HepG2 (cell line): ENCODE data around the gene PDCD10. TPM values are rescaled to one million over a fixed set of nuclear protein-coding genes. Genes with fewer than 3 reads are reported as not detected.

Source experiments
- ATAC-seq: fragments of 200-7000 bp; cut with Tn5 transposase; 3 replicates; pipeline ENCODE4 v1.9.1; 2020; ENCODE audit warnings: mild to moderate bottlenecking, moderate library complexity
- BruUV-seq: library from RNA; stranded (reverse); fragments of 400-500 nt; replicated peaks from 2 replicates; lab custom pipeline; 2021; lab: Mats Ljungman, UMichigan
- CTCF ChIA-PET: fragments of 300-600 bp; formaldehyde crosslinking; extraction: SDS; loops from one replicate; lab custom pipeline; 2021; ENCODE audit warnings: low total read pairs, inconsistent platforms, low intra/inter-chr PET ratio; lab: Yijun Ruan, JAX
- POLR2A ChIA-PET: fragments of 350-600 bp; sonication (Branson Sonifier 250); formaldehyde crosslinking; loops from one replicate; lab custom pipeline; 2020; ENCODE audit warnings: antibody characterized with exemption, inconsistent platforms; lab: Yijun Ruan, JAX
- DNase-seq: peaks from one replicate; pipeline ENCODE4 v3.0.0-alpha.2; 2015; ENCODE audit warnings: low spot score
- FAIRE-seq: peaks from 3 replicates; lab custom pipeline; 2011; peaks lifted over from hg19 to GRCh38; lab: Jason Lieb, UNC
- H2AFZ ChIP-seq: one replicate; pipeline ENCODE4 v1.6.1; 2011; ENCODE audit warnings: low read length, inconsistent platforms
- H3K27ac ChIP-seq: fragments of 300-600 bp; 3 replicates; pipeline ENCODE4 v1.8.0; 2011; ENCODE audit warnings: mixed run types, mild to moderate bottlenecking, mixed read lengths, low read length, inconsistent platforms; ENCODE audit not compliant: insufficient read depth; ENCODE audit errors: extremely low read length
- H3K27me3 ChIP-seq, 2 experiments: fragments of 200-600 bp in 1 of 2; 2 replicates in 1 of 2; 3 replicates in 1 of 2; pipeline versions ENCODE4 v1.6.0 to v1.8.0; 2011; ENCODE audit warnings: low read length in 2 of 2, mild to moderate bottlenecking in 2 of 2, moderate library complexity in 2 of 2, inconsistent platforms in 1 of 2; ENCODE audit not compliant: insufficient read depth in 2 of 2, control insufficient read depth in 1 of 2
- H3K36me3 ChIP-seq, 2 experiments: fragments of 200-600 bp in 1 of 2; replicated peaks in 1 of 2; 2 replicates in 1 of 2; 3 replicates in 1 of 2; pipeline versions ENCODE4 v1.5.1 to v1.8.0; 2011; ENCODE audit warnings: low read length in 2 of 2, inconsistent platforms in 1 of 2; ENCODE audit not compliant: insufficient read depth in 2 of 2, control insufficient read depth in 1 of 2
- H3K4me1 ChIP-seq: 2 replicates; pipeline ENCODE4 v1.5.1; 2012; ENCODE audit warnings: low read length, inconsistent platforms; ENCODE audit not compliant: insufficient read depth
- H3K4me2 ChIP-seq: 2 replicates; pipeline ENCODE4 v1.6.0; 2011; ENCODE audit warnings: low read depth, low read length, inconsistent platforms
- H3K4me3 ChIP-seq, 3 experiments: fragments of 200-600 bp in 1 of 3; sonication (generic), shearing (Covaris generic) in 1 of 3; replicated peaks in 1 of 3; 2 replicates each; pipeline ENCODE4 v1.5.1; 2011 to 2016; ENCODE audit warnings: low read length in 3 of 3, inconsistent platforms in 2 of 3, low read depth in 2 of 3, mild to moderate bottlenecking in 2 of 3, control low read depth in 1 of 3, mixed read lengths in 1 of 3; ENCODE audit not compliant: insufficient read depth in 1 of 3
- H3K79me2 ChIP-seq: one replicate; pipeline ENCODE4 v1.6.1; 2011; ENCODE audit warnings: low read length, inconsistent platforms; ENCODE audit not compliant: insufficient read depth
- H3K9ac ChIP-seq: 2 replicates; pipeline ENCODE4 v1.6.0; 2011; ENCODE audit warnings: mild to moderate bottlenecking, low read depth, low read length, inconsistent platforms; ENCODE audit not compliant: insufficient read depth
- H3K9me3 ChIP-seq: 2 replicates; pipeline ENCODE4 v1.5.1; 2012; ENCODE audit warnings: mild to moderate bottlenecking, low read length
- H4K20me1 ChIP-seq: 2 replicates; pipeline ENCODE4 v1.6.0; 2011; ENCODE audit warnings: inconsistent platforms, mild to moderate bottlenecking, low read length, moderate library complexity; ENCODE audit not compliant: insufficient read depth
- ARNT ChIP-seq: fragments of 450-650 bp; IDR thresholded peaks from 2 replicates; pipeline ENCODE4 v1.6.1; 2017
- FOXM1 ChIP-seq: sonication (generic); formaldehyde crosslinking; IDR thresholded peaks from 2 replicates; pipeline ENCODE4 v1.5.0; 2020; ENCODE audit warnings: missing genetic modification reagents
- GLI4 ChIP-seq: sonication (generic); formaldehyde crosslinking; IDR thresholded peaks from 2 replicates; pipeline ENCODE4 v1.5.1; 2020; ENCODE audit warnings: missing genetic modification reagents, mild to moderate bottlenecking, moderate library complexity, borderline replicate concordance
- MZF1 ChIP-seq: sonication (generic); formaldehyde crosslinking; IDR thresholded peaks from 2 replicates; pipeline ENCODE4 v1.8.1; 2023; ENCODE audit warnings: mild to moderate bottlenecking, missing genetic modification reagents, borderline replicate concordance
- NFIB ChIP-seq: sonication (generic); formaldehyde crosslinking; IDR thresholded peaks from 2 replicates; pipeline ENCODE4 v1.9.0; 2021; ENCODE audit warnings: missing genetic modification reagents, mild to moderate bottlenecking, borderline replicate concordance
- POLR2AphosphoS5 ChIP-seq: IDR thresholded peaks from 2 replicates; pipeline ENCODE4 v1.6.1; 2012; ENCODE audit warnings: low read depth, low read length
- RBAK ChIP-seq: sonication (generic); formaldehyde crosslinking; IDR thresholded peaks from 2 replicates; pipeline ENCODE4 v1.5.1; 2020; ENCODE audit warnings: mild to moderate bottlenecking, missing genetic modification reagents
- XBP1 ChIP-seq: sonication (generic); formaldehyde crosslinking; IDR thresholded peaks from 2 replicates; pipeline ENCODE4 v1.5.0; 2020; ENCODE audit warnings: missing genetic modification reagents
- ZMYM2 ChIP-seq: sonication (generic); formaldehyde crosslinking; IDR thresholded peaks from 2 replicates; pipeline ENCODE4 v1.8.0; 2022; ENCODE audit warnings: mild to moderate bottlenecking, missing genetic modification reagents
- ZMYM4 ChIP-seq: sonication (generic); formaldehyde crosslinking; IDR thresholded peaks from 2 replicates; pipeline ENCODE4 v1.8.1; 2023; ENCODE audit warnings: mild to moderate bottlenecking, missing genetic modification reagents
- ZNF343 ChIP-seq: sonication (generic); formaldehyde crosslinking; IDR thresholded peaks from 2 replicates; pipeline ENCODE4 v1.4.0; 2020; ENCODE audit warnings: mild to moderate bottlenecking, missing genetic modification reagents
- ZNF598 ChIP-seq: sonication (generic); formaldehyde crosslinking; IDR thresholded peaks from 2 replicates; pipeline ENCODE4 v1.5.1; 2020; ENCODE audit warnings: mild to moderate bottlenecking, missing genetic modification reagents, borderline replicate concordance
- ZNF614 ChIP-seq: IDR thresholded peaks from 2 replicates; pipeline ENCODE4 v1.6.1; 2018; ENCODE audit warnings: missing biosample characterization, missing genetic modification reagents, inconsistent platforms, borderline replicate concordance
- ZSCAN29 ChIP-seq: sonication (generic); formaldehyde crosslinking; conservative IDR thresholded peaks from 2 replicates; pipeline ENCODE4 v1.4.0; 2020; ENCODE audit warnings: mild to moderate bottlenecking, missing genetic modification reagents
- WGBS: methylation state at CpG from one replicate; pipeline ENCODE4 v1.1.6; 2017; ENCODE audit warnings: low lambda C conversion rate; 5-methylcytosine and 5-hydroxymethylcytosine counted together
- in situ Hi-C: cut with HindIII; loops from 2 replicates; pipeline ENCODE4 v1.10.0; 2017; ENCODE audit warnings: low pct_unique_long_range_greater_than_20kb; ENCODE audit not compliant: extremely low pct_ligation_motif_present
- intact Hi-C: fragments of 100-400 bp; cut with micrococcal nuclease; formaldehyde crosslinking; loops from one replicate; pipeline ENCODE4 v1.10.0; 2022; ENCODE audit not compliant: unreplicated experiment
- polyA plus RNA-seq, 8 experiments: library from polyadenylated mRNA; depleted of rRNA in 3 of 8; stranded (reverse) in 7 of 8; unstranded in 1 of 8; fragments of >200 nt; fragmentation: Illumina TruSeq in 4 of 8; extraction: Trizol in 4 of 8; gene quantifications; 2 replicates each; pipeline versions ENCODE4 v1.2.1 to v1.2.3, GENCODE V29; 2011 to 2016; ENCODE audit warnings: low read depth in 4 of 8, missing spikeins in 1 of 8, mixed read lengths in 1 of 8; ENCODE audit not compliant: insufficient read depth in 1 of 8
- total RNA-seq, 5 experiments: library from RNA; depleted of rRNA; stranded (reverse); fragments of >200 nt; fragmentation: Illumina TruSeq; extraction: Trizol; gene quantifications; 2 replicates each; pipeline ENCODE4 v1.2.3, GENCODE V29; 2016; ENCODE audit warnings: low read depth in 1 of 5
- TF ChIP-seq, protein P1 (sequence below): sonication (generic); formaldehyde crosslinking; conservative IDR thresholded peaks from 2 replicates; pipeline ENCODE4 v1.4.0; 2020; ENCODE audit warnings: missing genetic modification reagents
- TF ChIP-seq, protein P2 (sequence below): IDR thresholded peaks from 2 replicates; pipeline ENCODE4 v1.6.1; 2016
- TF ChIP-seq, protein P3 (sequence below): sonication (generic); formaldehyde crosslinking; IDR thresholded peaks from 2 replicates; pipeline ENCODE4 v1.5.0; 2020; ENCODE audit warnings: mild to moderate bottlenecking, missing genetic modification reagents, borderline replicate concordance

Gene PDCD10
- total and polyA plus RNA-seq, 2 of the 13 experiments (the other 11 are each of a cell fraction or from before 2014, with no cell fraction given): 48.5 to 53.9 TPM

DNA sequence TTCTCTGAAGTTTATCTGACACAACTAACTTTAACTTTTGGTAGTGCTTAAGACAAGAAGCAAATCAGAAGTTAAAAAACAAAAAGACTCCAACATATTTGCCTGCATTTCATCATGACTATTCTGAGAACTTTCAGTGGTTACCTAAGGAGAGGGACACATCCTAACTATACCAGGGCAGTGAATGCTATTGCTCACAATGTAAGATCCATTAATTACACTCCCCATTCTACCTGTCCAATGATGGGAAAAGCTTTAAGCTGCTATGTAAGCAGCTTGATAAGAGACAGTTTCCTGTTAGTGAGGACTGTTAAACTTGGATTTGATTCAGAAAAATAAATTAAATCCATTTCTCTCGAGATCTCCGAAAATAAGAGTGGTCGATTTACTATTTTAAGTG lies 38.3 kb upstream of the PDCD10 start (continued):
- TF ChIP-seq, protein P1, sequence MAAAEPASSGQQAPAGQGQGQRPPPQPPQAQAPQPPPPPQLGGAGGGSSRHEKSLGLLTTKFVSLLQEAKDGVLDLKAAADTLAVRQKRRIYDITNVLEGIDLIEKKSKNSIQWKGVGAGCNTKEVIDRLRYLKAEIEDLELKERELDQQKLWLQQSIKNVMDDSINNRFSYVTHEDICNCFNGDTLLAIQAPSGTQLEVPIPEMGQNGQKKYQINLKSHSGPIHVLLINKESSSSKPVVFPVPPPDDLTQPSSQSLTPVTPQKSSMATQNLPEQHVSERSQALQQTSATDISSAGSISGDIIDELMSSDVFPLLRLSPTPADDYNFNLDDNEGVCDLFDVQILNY (CRISPR knock-in tag): no peak
- TF ChIP-seq ZSCAN29 (CRISPR knock-in tag): no peak
- TF ChIP-seq, all 625 proteins: peak for 0

DNA sequence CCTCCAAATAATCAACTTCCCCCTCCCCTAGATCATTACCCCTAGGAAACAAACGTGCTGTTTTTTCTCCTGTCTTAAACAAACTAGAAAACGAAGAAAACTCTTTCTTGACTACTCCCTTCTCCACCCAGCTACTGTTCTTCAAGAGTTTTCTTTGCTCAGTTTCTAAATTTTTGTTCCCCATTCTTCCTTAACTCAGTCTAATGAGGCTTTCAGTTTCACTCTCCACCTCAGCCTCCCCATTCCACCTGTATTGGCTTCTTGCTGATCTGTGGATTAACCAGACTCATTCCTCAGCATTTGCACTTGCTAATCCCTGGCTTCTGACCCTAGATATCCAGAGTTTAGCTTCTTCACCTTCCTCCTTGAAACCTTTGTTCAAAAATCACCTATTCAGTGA lies 27.6 kb upstream of the PDCD10 start:
- in situ Hi-C loops: no loop called here
- 53% methylated on average over 2 of the region's 2 CpGs for WGBS

More for the DNA sequence above, 27.6 kb upstream of the PDCD10 start:
- FAIRE-seq (no peak), ATAC-seq (no peak), DNase-seq (no peak)
- no peak overlapping the region for H3K4me3 ChIP-seq
- no peaks in the 10 kb centered on the region for H3K79me2 ChIP-seq
- no peak overlapping the region for H3K27ac ChIP-seq
- POLR2A ChIA-PET: no interaction called here
- TF ChIP-seq MZF1 (no peak), ZNF343 (no peak), GLI4 (CRISPR knock-in tag) (no peak), ZNF598 (CRISPR knock-in tag) (no peak), POLR2AphosphoS5 (no peak), RBAK (CRISPR knock-in tag) (no peak), ARNT (no peak), ZMYM4 (no peak), NFIB (CRISPR knock-in tag) (no peak), FOXM1 (no peak), XBP1 (CRISPR knock-in tag) (no peak), ZNF614 (CRISPR knock-in tag) (no peak), ZMYM2 (CRISPR knock-in tag) (no peak)
- TF ChIP-seq, protein P2, sequence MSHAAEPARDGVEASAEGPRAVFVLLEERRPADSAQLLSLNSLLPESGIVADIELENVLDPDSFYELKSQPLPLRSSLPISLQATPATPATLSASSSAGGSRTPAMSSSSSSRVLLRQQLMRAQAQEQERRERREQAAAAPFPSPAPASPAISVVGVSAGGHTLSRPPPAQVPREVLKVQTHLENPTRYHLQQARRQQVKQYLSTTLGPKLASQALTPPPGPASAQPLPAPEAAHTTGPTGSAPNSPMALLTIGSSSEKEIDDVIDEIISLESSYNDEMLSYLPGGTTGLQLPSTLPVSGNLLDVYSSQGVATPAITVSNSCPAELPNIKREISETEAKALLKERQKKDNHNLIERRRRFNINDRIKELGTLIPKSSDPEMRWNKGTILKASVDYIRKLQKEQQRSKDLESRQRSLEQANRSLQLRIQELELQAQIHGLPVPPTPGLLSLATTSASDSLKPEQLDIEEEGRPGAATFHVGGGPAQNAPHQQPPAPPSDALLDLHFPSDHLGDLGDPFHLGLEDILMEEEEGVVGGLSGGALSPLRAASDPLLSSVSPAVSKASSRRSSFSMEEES: no peak
- TF ChIP-seq, protein P3, sequence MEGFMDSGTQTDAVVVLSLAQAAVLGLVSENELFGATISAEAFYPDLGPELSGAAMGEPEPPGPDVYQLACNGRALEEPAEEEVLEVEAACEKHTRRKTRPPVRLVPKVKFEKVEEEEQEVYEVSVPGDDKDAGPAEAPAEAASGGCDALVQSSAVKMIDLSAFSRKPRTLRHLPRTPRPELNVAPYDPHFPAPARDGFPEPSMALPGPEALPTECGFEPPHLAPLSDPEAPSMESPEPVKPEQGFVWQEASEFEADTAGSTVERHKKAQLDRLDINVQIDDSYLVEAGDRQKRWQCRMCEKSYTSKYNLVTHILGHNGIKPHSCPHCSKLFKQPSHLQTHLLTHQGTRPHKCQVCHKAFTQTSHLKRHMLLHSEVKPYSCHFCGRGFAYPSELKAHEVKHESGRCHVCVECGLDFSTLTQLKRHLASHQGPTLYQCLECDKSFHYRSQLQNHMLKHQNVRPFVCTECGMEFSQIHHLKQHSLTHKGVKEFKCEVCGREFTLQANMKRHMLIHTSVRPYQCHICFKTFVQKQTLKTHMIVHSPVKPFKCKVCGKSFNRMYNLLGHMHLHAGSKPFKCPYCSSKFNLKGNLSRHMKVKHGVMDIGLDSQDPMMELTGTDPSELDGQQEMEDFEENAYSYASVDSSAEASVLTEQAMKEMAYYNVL: no peak
- H3K9me3 ChIP-seq: no peaks in the 10 kb centered on the region; the same call in 1 of the 2 replicates
- no peak overlapping the region for H3K9ac ChIP-seq
- no peaks in the 10 kb centered on the region for H4K20me1 ChIP-seq
- H3K27me3 ChIP-seq: no peaks in the 10 kb centered on the region
- H3K4me2 ChIP-seq: no peak overlapping the region
- H3K4me1 ChIP-seq: peaks cover 11% of the 10 kb centered on the region
- no peak overlapping the region for H2AFZ ChIP-seq
- intact Hi-C loops: no loop called here
- no TSS peak for BruUV-seq
- CTCF ChIA-PET: no interaction called here
- no peaks in the 10 kb centered on the region for H3K36me3 ChIP-seq
